ENCODE results near the gene RASAL2.

Gene RASAL2

DNA sequence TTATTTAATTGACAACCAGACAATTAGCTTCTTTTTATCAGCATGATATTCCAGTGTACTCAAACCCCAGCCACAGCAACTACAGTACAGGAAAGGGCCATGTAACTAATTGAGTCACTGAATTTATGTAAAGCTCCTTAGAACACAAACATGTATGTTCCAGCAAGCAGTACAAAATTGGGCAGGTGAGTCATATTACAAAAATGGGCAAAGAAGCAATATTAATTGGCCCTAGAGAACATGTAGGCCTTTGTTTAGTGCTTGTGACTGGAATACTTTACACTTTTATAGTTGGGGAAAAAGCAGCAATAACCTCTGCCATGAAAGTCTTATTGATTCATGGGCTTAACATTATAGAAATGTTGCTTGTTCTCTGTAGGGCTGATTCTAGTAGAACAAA, 371.1 kb downstream of the RASAL2 start:
- no peaks in the 10 kb centered on the region for H3K36me3 ChIP-seq (ENCODE audit: control insufficient read depth, insufficient read depth, low read length)
- H3K27me3 ChIP-seq (replicated peaks; ENCODE audit: control insufficient read depth, insufficient read depth, low read length), result no peaks in the 10 kb centered on the region
- TF ChIP-seq, protein P1, sequence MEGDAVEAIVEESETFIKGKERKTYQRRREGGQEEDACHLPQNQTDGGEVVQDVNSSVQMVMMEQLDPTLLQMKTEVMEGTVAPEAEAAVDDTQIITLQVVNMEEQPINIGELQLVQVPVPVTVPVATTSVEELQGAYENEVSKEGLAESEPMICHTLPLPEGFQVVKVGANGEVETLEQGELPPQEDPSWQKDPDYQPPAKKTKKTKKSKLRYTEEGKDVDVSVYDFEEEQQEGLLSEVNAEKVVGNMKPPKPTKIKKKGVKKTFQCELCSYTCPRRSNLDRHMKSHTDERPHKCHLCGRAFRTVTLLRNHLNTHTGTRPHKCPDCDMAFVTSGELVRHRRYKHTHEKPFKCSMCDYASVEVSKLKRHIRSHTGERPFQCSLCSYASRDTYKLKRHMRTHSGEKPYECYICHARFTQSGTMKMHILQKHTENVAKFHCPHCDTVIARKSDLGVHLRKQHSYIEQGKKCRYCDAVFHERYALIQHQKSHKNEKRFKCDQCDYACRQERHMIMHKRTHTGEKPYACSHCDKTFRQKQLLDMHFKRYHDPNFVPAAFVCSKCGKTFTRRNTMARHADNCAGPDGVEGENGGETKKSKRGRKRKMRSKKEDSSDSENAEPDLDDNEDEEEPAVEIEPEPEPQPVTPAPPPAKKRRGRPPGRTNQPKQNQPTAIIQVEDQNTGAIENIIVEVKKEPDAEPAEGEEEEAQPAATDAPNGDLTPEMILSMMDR (IDR thresholded peaks at IDR 0.05; ENCODE audit: insufficient read depth, low read length, poor library complexity, severe bottlenecking), result no peak
- H3K4me3 ChIP-seq (replicated peaks; ENCODE audit: low read depth, low read length), result no peak overlapping the region
- DNase-seq (ENCODE audit: extremely low read depth, insufficient read length), result no peak

DNA sequence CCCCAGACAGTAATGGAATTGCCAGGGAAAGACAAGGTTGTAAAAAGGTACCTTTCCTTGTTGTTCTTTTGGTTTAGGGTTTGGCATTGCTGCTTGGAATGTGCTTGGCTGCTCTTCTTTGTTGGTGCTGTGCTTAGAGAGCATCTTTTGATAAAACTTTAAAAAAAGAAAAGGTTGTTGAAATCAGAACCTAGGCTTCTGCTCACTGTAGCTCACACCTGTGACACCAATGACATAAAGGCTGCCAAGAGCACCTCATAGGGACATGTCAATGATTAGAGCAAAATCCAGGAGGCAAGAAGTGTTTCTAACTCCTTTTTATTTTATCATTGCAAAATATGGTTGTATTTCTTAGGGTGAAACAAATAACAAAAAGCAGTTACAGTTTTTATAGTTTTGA, 373.9 kb downstream of the RASAL2 start:
- no peaks in the 10 kb centered on the region for H3K36me3 ChIP-seq (ENCODE audit: control insufficient read depth, insufficient read depth, low read length)

DNA sequence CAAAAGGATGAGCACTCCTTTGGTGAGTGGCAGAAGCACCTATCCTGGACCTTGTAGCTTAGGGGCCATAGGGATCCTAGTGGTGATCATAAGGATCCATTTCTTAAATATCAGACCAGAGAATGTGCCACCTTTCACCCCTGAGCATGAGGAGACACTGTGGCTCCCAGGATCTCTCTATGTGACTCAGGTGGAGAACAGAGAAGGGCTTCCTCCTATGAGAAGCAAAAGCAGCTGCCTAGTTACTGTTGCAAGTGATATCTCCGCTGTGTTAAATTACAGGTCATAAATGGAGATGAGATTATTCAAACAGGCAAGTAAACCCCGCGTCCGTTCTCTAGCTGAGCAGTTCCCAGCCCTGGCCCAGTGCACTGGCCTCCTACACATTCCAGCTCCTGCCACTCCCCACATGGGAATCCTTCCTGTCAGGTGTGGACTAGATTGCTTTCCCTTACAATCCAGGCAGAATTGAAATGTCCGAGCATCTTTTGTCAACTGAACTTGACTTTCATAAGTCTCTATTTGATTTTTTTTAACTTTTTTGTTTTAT, 376.6 kb downstream of the RASAL2 start:
- no peak overlapping the region for H3K4me3 ChIP-seq (replicated peaks; ENCODE audit: low read depth, low read length)
- no peaks in the 10 kb centered on the region for H3K36me3 ChIP-seq (ENCODE audit: control insufficient read depth, insufficient read depth, low read length)
- H3K27me3 ChIP-seq (replicated peaks; ENCODE audit: control insufficient read depth, insufficient read depth, low read length), result no peaks in the 10 kb centered on the region; the same call in 1 of the 2 replicates
- TF ChIP-seq, protein P1 (IDR thresholded peaks at IDR 0.05; ENCODE audit: insufficient read depth, low read length, poor library complexity, severe bottlenecking), result no peak
- no peak for DNase-seq (ENCODE audit: extremely low read depth, insufficient read length)

More for the DNA sequence above, 373.9 kb downstream of the RASAL2 start:
- no peak for DNase-seq (ENCODE audit: extremely low read depth, insufficient read length)
- TF ChIP-seq, protein P1 (IDR thresholded peaks at IDR 0.05; ENCODE audit: insufficient read depth, low read length, poor library complexity, severe bottlenecking), result no peak
- no peak overlapping the region for H3K4me3 ChIP-seq (replicated peaks; ENCODE audit: low read depth, low read length)
- H3K27me3 ChIP-seq (replicated peaks; ENCODE audit: control insufficient read depth, insufficient read depth, low read length), result no peaks in the 10 kb centered on the region; the same call in 1 of the 2 replicates

DNA sequence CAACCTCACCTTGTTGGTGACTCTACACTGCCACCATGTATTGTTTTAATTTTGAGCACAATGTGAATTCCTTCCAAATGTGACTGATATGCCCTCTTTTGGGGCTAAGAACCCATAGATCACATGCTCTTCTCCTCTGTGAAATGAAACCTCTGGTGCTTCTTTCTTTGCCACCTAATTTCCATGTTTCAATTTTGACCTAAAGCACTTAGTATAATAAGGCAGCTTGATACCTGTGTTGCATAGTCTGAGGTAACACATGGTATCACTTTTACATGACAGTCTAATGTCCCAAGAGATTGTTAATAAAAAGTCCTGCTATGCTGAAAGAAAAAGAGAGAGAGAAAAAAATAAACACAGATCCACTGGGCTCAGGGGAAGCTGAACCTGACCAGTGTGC, 378.6 kb downstream of the RASAL2 start:
- no peak for DNase-seq (ENCODE audit: extremely low read depth, insufficient read length)
- Histone ChIP-seq H3K36me3 (ENCODE audit: control insufficient read depth, insufficient read depth, low read length) (no peaks in the 10 kb centered on the region), H3K27me3 (replicated peaks; ENCODE audit: control insufficient read depth, insufficient read depth, low read length) (no peaks in the 10 kb centered on the region; the same call in 1 of the 2 replicates), H3K4me3 (replicated peaks; ENCODE audit: low read depth, low read length) (no peak overlapping the region)
- TF ChIP-seq, protein P1 (IDR thresholded peaks at IDR 0.05; ENCODE audit: insufficient read depth, low read length, poor library complexity, severe bottlenecking), result peak; percentile 5

DNA sequence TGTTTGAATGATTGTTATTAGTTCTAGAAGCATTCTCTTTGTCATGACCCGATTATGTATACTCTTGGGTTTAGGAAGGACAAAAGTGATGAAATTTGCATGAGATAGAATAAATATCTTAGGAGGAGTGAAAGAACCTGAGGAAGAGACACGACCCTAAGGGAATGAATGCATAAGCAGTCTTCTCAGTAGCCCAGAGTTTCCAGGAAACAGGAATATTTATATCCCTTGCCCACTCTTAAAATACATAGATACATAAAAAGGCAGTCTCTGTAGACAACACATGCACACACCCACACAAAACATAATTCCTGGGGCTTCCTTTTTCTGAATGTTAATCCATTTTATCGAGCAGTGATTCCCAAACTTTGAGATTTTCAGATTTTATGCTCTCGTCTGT, 383.5 kb downstream of the RASAL2 start:
- DNase-seq (ENCODE audit: extremely low read depth, insufficient read length), result no peak
- Histone ChIP-seq H3K36me3 (ENCODE audit: control insufficient read depth, insufficient read depth, low read length) (no peaks in the 10 kb centered on the region), H3K27me3 (replicated peaks; ENCODE audit: control insufficient read depth, insufficient read depth, low read length) (no peaks in the 10 kb centered on the region), H3K4me3 (replicated peaks; ENCODE audit: low read depth, low read length) (no peak overlapping the region)
- TF ChIP-seq, protein P1 (IDR thresholded peaks at IDR 0.05; ENCODE audit: insufficient read depth, low read length, poor library complexity, severe bottlenecking), result no peak

DNA sequence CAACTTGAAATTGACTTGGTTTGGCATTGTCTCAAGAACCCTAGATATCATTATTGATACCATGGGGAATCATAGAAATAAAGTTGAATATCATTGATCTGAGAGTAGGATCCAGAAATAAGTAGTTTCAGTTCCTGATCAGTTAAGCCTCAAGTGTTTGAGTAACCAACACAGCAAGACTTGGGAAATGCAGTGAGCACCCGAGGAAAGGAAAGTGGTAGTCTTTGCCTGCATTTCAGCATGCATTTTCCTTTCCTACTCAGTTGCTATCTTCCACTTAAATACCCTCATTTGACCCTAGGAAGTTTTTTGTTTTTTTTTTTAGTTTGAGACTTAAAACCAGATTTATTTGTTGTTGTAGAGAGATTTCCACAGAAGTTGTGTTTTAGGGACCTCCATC, 383.9 kb downstream of the RASAL2 start:
- H3K4me3 ChIP-seq (replicated peaks; ENCODE audit: low read depth, low read length), result no peak overlapping the region
- TF ChIP-seq, protein P1 (IDR thresholded peaks at IDR 0.05; ENCODE audit: insufficient read depth, low read length, poor library complexity, severe bottlenecking), result no peak
- DNase-seq (ENCODE audit: extremely low read depth, insufficient read length), result no peak
- no peaks in the 10 kb centered on the region for H3K36me3 ChIP-seq (ENCODE audit: control insufficient read depth, insufficient read depth, low read length)
- H3K27me3 ChIP-seq (replicated peaks; ENCODE audit: control insufficient read depth, insufficient read depth, low read length), result no peaks in the 10 kb centered on the region
